ELF-1 (cell line): Measurements from ENCODE around the gene ZNF768.
A peak's percentile ranks its signal among the peaks of the same experiment; 100 is the strongest.
"Not testable (repeated sequence)": the region's sequence is repeated elsewhere in the genome, so short reads cannot be mapped to it uniquely, and the experiment has no call there.

Experiments
- DNase-seq: peaks from one replicate; pipeline ENCODE4 v3.0.0-alpha.2; 2016; ENCODE audit warnings: low read depth, low spot score

Gene ZNF768

GRCh38 chr16:30533146-30533522 lies 6.8 kb upstream of the ZNF768 start:
- DNase-seq, result peak; percentile 47

GRCh38 chr16:30532285-30533145 lies 6.1 kb upstream of the ZNF768 start:
- no peak for DNase-seq

- DNase-seq, result no peak
Observed at GRCh38 chr16:30530163-30531037, 4.0 kb upstream of the ZNF768 start.

- DNase-seq, result no peak
Observed at GRCh38 chr16:30528799-30529457, 2.6 kb upstream of the ZNF768 start.

GRCh38 chr16:30527635-30528178 lies 1.3 kb upstream of the ZNF768 start:
- DNase-seq, result peak; percentile 87

- peak; percentile 99 for DNase-seq
Observed at GRCh38 chr16:30526823-30527634, 663 bp upstream of the ZNF768 start.

GRCh38 chr16:30525844-30526136 lies 576 bp downstream of the ZNF768 start:
- DNase-seq, result no peak

- no peak for DNase-seq
Observed at GRCh38 chr16:30524575-30525568, 1.5 kb downstream of the ZNF768 start.

- no peak for DNase-seq
Observed at GRCh38 chr16:30523768-30524574, 2.4 kb downstream of the ZNF768 start.

GRCh38 chr16:30522702-30523463 lies 3.5 kb downstream of the ZNF768 start:
- not testable (repeated sequence) for DNase-seq

- DNase-seq, result no peak
Observed at GRCh38 chr16:30521873-30522641, 4.3 kb downstream of the ZNF768 start.

GRCh38 chr16:30521476-30521872 lies 4.9 kb downstream of the ZNF768 start:
- no peak for DNase-seq

- no peak for DNase-seq
Observed at GRCh38 chr16:30519120-30520049, 7.0 kb downstream of the ZNF768 start.

- no peak for DNase-seq
Observed at GRCh38 chr16:30518552-30518951, 7.8 kb downstream of the ZNF768 start.

GRCh38 chr16:30515275-30515674 lies 11.1 kb downstream of the ZNF768 start:
- DNase-seq, result no peak

- no peak for DNase-seq
Observed at GRCh38 chr16:30511509-30511908, 14.9 kb downstream of the ZNF768 start.
